GM19240 (cell line): Measurements from ENCODE around the gene KCNJ14.
"Not testable (repeated sequence)": the region's sequence is repeated elsewhere in the genome, so short reads cannot be mapped to it uniquely, and the experiment has no call there.

Experiments used
- DNase-seq: peaks from one replicate; pipeline ENCODE4 v3.0.0; 2011; ENCODE audit warnings: low spot score; ENCODE audit not compliant: insufficient read length

The KCNJ14 gene

GRCh38 chr19:48470856-48471255, 15.5 kb downstream of the KCNJ14 start:
- no peak for DNase-seq

DNA sequence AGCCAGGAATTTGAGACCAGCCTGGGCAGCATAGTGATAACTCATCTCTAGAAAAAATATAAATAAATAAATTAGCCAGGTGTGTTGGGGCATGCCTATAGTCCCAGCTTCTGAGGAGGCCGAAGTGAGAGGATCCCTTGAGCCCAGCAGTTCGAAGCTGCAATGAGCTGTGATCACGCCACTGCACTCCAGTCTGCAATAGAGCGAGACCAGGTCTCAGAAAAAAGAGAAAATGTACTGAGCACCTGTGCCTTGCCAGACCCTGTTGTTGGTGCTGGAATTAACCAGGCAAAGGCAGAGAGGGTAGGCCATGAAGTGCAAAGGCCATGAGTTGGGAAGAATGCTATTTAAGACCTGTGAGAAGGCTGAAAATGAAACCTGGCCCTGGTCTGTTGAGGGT, 16.5 kb downstream of the KCNJ14 start:
- no peak for DNase-seq

GRCh38 chr19:48473161-48473966, 18.0 kb downstream of the KCNJ14 start:
- DNase-seq: no peak

DNA sequence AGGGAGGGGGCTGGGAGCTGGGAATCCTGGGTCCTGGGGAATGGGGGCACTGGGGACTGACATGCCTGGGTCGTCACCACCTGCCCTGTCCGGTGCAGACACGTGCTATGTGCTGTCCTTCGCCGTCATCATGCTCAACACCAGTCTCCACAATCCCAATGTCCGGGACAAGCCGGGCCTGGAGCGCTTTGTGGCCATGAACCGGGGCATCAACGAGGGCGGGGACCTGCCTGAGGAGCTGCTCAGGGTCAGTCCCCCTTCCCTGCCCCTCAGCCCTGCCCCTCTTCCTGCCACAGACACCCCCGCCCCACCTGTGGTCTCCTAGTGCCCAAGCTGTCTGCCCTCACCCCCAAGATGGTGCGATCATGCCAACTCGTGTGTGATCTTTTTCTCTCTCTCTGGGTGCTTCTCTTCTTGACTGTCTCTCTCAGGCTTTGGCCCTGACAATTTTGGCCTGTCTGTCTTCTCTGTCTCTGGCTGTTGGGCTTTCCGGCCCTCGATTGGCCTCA, 18.8 kb downstream of the KCNJ14 start:
- DNase-seq: no peak

- DNase-seq: no peak
Measured at GRCh38 chr19:48475369-48476068, 20.1 kb downstream of the KCNJ14 start.

GRCh38 chr19:48476176-48476575, 20.8 kb downstream of the KCNJ14 start:
- no peak for DNase-seq

GRCh38 chr19:48477067-48477685, 21.8 kb downstream of the KCNJ14 start:
- no peak for DNase-seq

DNA sequence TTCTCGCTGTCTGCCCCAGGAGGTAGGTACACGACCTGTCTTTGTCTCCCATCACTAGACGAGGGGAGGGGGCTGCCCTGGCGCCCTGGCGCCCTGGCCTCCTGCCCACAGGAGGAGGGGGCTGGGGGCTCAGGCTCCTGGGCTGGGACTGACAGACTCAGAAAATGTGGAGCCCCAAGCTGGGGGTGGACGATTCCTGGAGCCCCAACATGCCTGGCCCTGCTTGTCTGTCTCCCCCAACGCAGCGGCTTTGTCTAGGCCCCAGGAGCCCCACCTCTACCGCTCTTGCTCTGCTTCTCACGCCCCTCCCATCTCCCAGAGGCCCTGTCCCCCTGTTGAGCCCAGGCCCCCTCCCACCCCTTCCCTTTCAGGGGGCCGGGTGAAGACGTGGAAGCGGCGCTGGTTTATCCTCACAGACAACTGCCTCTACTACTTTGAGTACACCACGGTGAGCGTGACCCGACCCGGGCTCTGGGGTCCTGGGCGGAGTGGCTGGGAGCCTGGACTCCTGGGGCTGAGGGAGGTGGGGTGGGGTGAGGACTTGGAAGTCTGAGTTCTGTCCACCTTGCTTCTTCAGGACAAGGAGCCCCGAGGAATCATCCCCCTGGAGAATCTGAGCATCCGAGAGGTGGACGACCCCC, 22.4 kb downstream of the KCNJ14 start:
- DNase-seq: no peak

DNA sequence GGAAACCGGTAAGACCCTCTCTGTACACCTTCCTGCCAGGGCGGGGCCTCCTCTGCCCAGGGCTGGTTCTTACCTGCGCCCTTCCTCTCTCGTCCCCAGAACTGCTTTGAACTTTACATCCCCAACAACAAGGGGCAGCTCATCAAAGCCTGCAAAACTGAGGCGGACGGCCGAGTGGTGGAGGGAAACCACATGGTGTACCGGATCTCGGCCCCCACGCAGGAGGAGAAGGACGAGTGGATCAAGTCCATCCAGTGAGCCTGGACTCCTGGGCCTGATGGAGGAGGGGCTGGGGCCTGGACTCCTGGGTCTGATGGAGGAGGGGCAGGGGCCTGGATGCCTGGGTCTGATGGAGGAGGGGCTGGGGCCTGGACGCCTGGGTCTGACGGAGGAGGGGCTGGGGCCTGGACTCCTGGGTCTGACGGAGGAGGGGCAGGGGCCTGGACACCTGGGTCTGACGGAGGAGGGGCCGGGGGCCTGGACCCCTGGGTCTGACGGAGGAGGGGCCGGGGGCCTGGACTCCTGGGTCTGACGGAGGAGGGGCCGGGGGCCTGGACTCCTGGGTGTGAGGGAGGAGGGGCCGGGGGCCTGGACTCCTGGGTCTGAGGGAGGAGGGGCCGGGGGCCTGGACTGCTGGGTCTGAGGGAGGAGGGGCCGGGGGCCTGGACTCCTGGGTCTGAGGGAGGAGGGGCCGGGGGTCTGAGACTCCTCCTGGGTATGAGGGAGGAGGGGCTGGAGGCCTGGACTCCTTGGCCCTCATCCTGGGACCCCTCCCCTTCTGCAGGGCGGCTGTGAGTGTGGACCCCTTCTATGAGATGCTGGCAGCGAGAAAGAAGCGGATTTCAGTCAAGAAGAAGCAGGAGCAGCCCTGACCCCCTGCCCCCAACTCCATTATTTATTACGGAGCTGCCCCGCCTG, 23.2 kb downstream of the KCNJ14 start:
- DNase-seq: no peak

- DNase-seq: no peak
Measured at GRCh38 chr19:48479686-48480085, 24.3 kb downstream of the KCNJ14 start.

- no peak for DNase-seq
Measured at GRCh38 chr19:48480183-48480557, 24.8 kb downstream of the KCNJ14 start.

GRCh38 chr19:48480558-48481500, 25.5 kb downstream of the KCNJ14 start:
- DNase-seq: no peak

GRCh38 chr19:48481846-48482639, 26.7 kb downstream of the KCNJ14 start:
- DNase-seq: no peak

DNA sequence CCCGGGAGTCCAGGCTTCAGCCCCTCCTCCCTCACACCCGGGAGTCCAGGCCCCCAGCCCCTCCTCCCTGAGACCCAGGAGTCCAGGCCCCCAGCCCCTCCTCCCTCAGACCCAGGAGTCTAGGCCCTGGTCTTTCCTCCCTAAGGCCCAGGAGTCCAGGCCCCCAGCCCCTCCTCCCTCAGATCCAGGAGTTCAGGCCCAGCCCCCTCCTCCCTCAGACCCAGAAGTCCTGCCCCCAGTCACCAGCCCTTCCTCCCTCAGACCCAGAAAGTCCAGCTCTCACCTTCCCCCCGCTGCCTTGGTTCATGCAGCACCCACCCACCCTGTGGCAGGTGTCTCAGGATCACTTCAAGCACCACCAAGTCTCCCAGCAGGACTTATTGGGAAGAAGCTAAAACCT, 27.9 kb downstream of the KCNJ14 start:
- no peak for DNase-seq

DNA sequence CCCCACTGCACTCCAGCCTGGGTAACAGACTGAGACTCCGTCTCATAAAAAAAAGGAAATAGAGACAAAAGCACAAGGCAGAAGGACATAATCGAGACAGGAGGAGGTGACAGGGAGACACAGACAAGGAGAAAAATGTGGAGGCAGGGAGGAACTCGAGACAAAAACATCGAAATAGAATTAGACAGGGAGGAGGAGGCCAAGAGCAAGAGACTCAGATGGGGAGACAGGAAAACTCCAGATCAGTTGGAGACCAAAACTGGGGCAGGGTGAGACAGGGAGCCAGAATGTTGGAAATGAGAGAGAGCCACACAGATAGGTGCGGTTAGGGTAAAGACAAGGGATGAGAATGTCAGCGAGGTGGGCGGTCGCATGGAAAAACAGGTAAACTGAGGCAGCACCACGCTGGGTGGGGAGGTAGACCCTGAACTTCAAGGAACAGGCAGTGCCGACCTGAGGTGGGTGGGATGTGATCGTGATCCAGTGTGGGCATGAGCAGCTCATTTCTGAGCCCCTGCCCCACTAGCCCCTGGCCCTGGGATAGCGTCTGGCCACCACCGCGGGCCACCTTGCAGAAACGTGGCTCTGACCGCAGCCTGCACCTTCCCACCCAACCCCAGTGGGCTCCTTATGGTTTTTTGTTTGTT, 29.0 kb downstream of the KCNJ14 start:
- DNase-seq: no peak

DNA sequence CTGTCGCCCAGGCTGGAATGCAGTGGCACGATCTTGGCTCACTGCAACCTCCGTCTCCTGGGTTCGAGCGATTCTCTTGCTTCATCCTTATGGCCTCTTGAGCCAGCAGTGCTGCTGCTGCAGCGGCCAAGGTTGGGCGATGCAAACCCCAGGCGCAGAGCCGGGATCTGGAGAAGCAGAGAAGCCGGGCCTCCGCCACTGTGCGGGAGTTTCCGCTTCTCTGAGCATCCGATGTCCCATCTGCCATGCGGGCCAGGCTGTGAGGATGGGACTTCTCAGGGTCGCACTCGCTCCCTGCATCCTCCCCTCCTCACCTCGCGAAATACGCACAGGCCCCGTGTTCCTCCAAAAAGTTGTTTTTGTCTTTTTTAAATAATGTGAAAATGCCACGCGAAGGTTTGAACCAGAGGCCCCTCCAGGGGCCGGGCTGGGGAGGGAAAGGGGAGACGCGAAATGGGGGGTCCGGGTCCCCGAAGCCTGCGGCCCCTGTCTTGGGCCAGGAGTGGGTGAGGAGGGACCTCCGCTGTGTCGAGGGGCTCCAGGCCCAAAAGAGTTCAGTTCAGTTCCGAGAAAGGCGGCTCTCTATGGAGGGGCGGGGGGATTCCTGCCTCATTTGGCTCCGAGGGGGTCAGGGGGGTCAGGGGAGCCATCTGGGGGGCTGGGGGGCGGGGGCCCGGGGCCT, 29.7 kb downstream of the KCNJ14 start:
- DNase-seq: no peak

- DNase-seq: not testable (repeated sequence)
Measured at GRCh38 chr19:48486706-48487105, 31.3 kb downstream of the KCNJ14 start.

DNA sequence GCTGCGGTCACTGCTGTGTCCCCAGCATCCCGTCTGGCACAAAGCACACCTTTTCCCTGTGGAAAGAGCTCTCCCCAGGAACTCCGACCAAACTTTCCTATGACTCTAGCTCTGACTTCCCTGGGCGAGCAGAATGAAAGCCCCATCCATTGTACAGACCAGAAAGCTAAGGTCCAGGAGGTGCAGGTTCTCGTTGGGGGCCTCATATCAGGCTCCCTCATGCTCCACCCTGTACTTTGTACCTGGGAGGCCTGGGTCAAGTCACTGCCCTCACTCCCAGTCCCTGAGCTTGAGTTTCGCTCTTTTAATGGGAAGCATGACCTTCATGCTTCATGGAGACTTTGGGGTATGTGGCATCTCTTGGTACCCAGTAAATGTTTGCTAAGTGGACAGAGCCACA, 32.2 kb downstream of the KCNJ14 start:
- DNase-seq: no peak
